ENCODE data around the gene RFK. TPM values are rescaled to one million over a fixed set of nuclear protein-coding genes. Genes with fewer than 3 reads are reported as not detected.

RFK gene
- total RNA-seq (2022; extraction: Qiagen RNA extraction), result 29.0 to 38.4 TPM (median 32.4 TPM) in 5 replicates

GRCh38 chr9:76394195-76394959 is at the start of gene RFK:
RFK (minus strand) TSS chr9:76394426; CDS start chr9:76394171, 255 bp downstream.

Other genes with a start within 250 kb of the RFK start
- 2.9 to 5.5 TPM (median 4.5 TPM) in 5 replicates for gene GCNT1, start 64.8 kb upstream of the RFK start, total RNA-seq (2022; extraction: Qiagen RNA extraction)